Measurements from ENCODE around the gene OSBPL3. TPM values are rescaled to one million over a fixed set of nuclear protein-coding genes. Genes with fewer than 3 reads are reported as not detected.

OSBPL3 gene
- polyA plus RNA-seq, 1 donor from 2014 or later, result 0.26 TPM

DNA sequence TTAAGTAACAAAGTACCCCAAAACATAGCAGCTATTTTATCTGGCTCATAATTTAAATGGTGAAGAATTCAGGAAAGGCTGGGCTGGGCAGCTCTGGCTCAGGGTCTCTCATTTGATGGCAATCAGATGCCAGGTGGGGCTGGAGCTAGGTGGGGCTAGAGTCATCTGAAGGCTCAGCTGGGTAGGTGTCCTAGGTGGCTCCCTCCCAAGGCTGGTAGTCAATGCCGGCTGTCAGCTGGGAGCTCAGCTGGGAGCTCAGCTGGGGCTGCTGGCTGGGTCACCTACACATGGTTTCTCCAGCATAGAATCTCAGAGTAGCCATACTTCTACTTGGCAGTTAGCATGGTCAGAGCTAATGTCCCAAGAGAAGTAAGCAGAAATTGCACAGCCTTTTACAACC lies 34.1 kb downstream of the OSBPL3 start:
- H3K27me3 ChIP-seq (ENCODE audit: insufficient read depth, low read depth, low read length), result no peaks in the 10 kb centered on the region
- H4K20me1 ChIP-seq (ENCODE audit: insufficient read depth), result no peaks in the 10 kb centered on the region
- H2AFZ ChIP-seq (ENCODE audit: low read depth, low read length), result no peak overlapping the region
- no peaks in the 10 kb centered on the region for H3F3A ChIP-seq (ENCODE audit: insufficient read depth, low read length, poor library complexity, severe bottlenecking)
- no peak overlapping the region for H3K4me2 ChIP-seq (ENCODE audit: low read length)
- TF ChIP-seq SMC3 (conservative IDR thresholded peaks at IDR 0.05; ENCODE audit: poor library complexity) (no peak), MXI1 (conservative IDR thresholded peaks at IDR 0.05; ENCODE audit: poor library complexity, severe bottlenecking) (no peak), EZH2 (IDR thresholded peaks at IDR 0.05; ENCODE audit: borderline replicate concordance, insufficient read depth, low read length, poor library complexity, severe bottlenecking) (no peak), EP300 (conservative IDR thresholded peaks at IDR 0.05; ENCODE audit: poor library complexity, severe bottlenecking) (no peak), TAF1 (IDR thresholded peaks at IDR 0.05; ENCODE audit: low read depth) (no peak), POLR2AphosphoS5 (IDR thresholded peaks at IDR 0.05) (no peak), RAD21 (conservative IDR thresholded peaks at IDR 0.05) (no peak)
- TF ChIP-seq, protein P1, sequence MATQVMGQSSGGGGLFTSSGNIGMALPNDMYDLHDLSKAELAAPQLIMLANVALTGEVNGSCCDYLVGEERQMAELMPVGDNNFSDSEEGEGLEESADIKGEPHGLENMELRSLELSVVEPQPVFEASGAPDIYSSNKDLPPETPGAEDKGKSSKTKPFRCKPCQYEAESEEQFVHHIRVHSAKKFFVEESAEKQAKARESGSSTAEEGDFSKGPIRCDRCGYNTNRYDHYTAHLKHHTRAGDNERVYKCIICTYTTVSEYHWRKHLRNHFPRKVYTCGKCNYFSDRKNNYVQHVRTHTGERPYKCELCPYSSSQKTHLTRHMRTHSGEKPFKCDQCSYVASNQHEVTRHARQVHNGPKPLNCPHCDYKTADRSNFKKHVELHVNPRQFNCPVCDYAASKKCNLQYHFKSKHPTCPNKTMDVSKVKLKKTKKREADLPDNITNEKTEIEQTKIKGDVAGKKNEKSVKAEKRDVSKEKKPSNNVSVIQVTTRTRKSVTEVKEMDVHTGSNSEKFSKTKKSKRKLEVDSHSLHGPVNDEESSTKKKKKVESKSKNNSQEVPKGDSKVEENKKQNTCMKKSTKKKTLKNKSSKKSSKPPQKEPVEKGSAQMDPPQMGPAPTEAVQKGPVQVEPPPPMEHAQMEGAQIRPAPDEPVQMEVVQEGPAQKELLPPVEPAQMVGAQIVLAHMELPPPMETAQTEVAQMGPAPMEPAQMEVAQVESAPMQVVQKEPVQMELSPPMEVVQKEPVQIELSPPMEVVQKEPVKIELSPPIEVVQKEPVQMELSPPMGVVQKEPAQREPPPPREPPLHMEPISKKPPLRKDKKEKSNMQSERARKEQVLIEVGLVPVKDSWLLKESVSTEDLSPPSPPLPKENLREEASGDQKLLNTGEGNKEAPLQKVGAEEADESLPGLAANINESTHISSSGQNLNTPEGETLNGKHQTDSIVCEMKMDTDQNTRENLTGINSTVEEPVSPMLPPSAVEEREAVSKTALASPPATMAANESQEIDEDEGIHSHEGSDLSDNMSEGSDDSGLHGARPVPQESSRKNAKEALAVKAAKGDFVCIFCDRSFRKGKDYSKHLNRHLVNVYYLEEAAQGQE (IDR thresholded peaks at IDR 0.05; ENCODE audit: borderline replicate concordance), result no peak
- TF ChIP-seq, protein P2, sequence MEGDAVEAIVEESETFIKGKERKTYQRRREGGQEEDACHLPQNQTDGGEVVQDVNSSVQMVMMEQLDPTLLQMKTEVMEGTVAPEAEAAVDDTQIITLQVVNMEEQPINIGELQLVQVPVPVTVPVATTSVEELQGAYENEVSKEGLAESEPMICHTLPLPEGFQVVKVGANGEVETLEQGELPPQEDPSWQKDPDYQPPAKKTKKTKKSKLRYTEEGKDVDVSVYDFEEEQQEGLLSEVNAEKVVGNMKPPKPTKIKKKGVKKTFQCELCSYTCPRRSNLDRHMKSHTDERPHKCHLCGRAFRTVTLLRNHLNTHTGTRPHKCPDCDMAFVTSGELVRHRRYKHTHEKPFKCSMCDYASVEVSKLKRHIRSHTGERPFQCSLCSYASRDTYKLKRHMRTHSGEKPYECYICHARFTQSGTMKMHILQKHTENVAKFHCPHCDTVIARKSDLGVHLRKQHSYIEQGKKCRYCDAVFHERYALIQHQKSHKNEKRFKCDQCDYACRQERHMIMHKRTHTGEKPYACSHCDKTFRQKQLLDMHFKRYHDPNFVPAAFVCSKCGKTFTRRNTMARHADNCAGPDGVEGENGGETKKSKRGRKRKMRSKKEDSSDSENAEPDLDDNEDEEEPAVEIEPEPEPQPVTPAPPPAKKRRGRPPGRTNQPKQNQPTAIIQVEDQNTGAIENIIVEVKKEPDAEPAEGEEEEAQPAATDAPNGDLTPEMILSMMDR (IDR thresholded peaks at IDR 0.05; ENCODE audit: poor library complexity, severe bottlenecking), result no peak
- H3K9me2 ChIP-seq (ENCODE audit: insufficient read depth, low read length), result no peaks in the 10 kb centered on the region
- H3K9ac ChIP-seq (ENCODE audit: low read length), result no peak overlapping the region
- no peak overlapping the region for H3K27ac ChIP-seq (ENCODE audit: low read length)
- no peaks in the 10 kb centered on the region for H3K9me3 ChIP-seq (ENCODE audit: low read length)
- H3K79me2 ChIP-seq (replicated peaks; ENCODE audit: insufficient read depth, low read length), result no peaks in the 10 kb centered on the region
- H3K36me3 ChIP-seq (ENCODE audit: insufficient read depth, low read length), result no peaks in the 10 kb centered on the region
- H3K4me3 ChIP-seq (ENCODE audit: low read length), result no peak overlapping the region

DNA sequence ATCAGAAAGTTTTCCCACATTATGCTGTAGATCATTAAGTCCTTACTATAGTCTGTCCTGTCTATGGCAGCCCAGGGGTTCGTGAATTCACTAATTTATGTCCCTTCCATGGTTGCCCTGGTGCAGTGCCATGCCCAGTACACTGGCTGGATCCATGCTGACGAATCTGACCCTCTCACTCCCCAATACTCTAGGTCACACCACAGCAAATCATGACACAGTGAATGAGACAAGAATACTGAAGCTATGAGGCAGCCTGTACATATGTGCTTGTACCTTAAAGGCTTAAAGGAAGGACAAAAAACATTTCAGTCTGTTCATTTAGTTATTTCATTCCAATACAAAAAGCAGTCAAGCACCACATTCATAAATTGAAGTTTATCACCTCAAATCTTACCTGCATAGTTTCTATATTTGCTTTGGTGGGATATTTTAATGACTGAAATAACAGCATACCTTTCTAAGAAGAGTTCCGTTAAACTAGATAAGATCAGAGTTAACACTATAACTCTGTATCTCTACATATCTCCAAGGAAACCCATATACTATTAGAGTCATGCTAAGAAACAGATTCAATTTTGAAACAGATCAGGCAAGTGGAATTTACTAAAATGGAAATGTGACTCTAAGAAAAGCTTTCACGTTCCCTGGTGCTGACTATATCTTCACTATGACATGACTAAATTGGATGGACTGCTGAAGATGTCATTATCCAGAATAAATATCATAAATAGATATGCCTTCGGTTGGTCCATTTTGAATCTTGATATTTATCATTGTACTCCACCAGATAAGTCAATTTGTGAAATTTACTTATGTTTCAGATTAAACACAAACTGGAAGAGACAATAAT lies 36.7 kb downstream of the OSBPL3 start:
- H3K79me2 ChIP-seq (replicated peaks; ENCODE audit: insufficient read depth, low read length), result no peaks in the 10 kb centered on the region
- H2AFZ ChIP-seq (ENCODE audit: low read depth, low read length), result no peak overlapping the region
- no peaks in the 10 kb centered on the region for H3K9me2 ChIP-seq (ENCODE audit: insufficient read depth, low read length)
- TF ChIP-seq, protein P1 (IDR thresholded peaks at IDR 0.05; ENCODE audit: borderline replicate concordance), result no peak
- no peak for TF ChIP-seq EZH2 (IDR thresholded peaks at IDR 0.05; ENCODE audit: borderline replicate concordance, insufficient read depth, low read length, poor library complexity, severe bottlenecking)
- no peak for TF ChIP-seq SMC3 (conservative IDR thresholded peaks at IDR 0.05; ENCODE audit: poor library complexity)
- no peak for TF ChIP-seq TAF1 (IDR thresholded peaks at IDR 0.05; ENCODE audit: low read depth)
- no peak for TF ChIP-seq POLR2AphosphoS5 (IDR thresholded peaks at IDR 0.05)
- no peak for TF ChIP-seq MXI1 (conservative IDR thresholded peaks at IDR 0.05; ENCODE audit: poor library complexity, severe bottlenecking)
- no peak for TF ChIP-seq EP300 (conservative IDR thresholded peaks at IDR 0.05; ENCODE audit: poor library complexity, severe bottlenecking)
- TF ChIP-seq, protein P2 (IDR thresholded peaks at IDR 0.05; ENCODE audit: poor library complexity, severe bottlenecking), result no peak
- TF ChIP-seq RAD21 (conservative IDR thresholded peaks at IDR 0.05), result no peak
- H3K4me3 ChIP-seq (ENCODE audit: low read length), result no peak overlapping the region
- H3K36me3 ChIP-seq (ENCODE audit: insufficient read depth, low read length), result no peaks in the 10 kb centered on the region
- H3K9me3 ChIP-seq (ENCODE audit: low read length), result no peaks in the 10 kb centered on the region
- H3K27me3 ChIP-seq (ENCODE audit: insufficient read depth, low read depth, low read length), result no peaks in the 10 kb centered on the region
- H3F3A ChIP-seq (ENCODE audit: insufficient read depth, low read length, poor library complexity, severe bottlenecking), result no peaks in the 10 kb centered on the region
- H3K4me2 ChIP-seq (ENCODE audit: low read length), result no peak overlapping the region
- H3K27ac ChIP-seq (ENCODE audit: low read length), result no peak overlapping the region
- H4K20me1 ChIP-seq (ENCODE audit: insufficient read depth), result no peaks in the 10 kb centered on the region
- no peak overlapping the region for H3K9ac ChIP-seq (ENCODE audit: low read length)

Measured in neural cell (in vitro differentiated cells).